ENCODE results near the gene NR2F1-AS1.

The NR2F1-AS1 gene

GRCh38 chr5:93384026-93384425 lies 197.0 kb downstream of the NR2F1-AS1 start:
- no peak for DNase-seq (ENCODE audit: low spot score)

GRCh38 chr5:93382188-93382825 lies 198.7 kb downstream of the NR2F1-AS1 start:
- no peak for DNase-seq (ENCODE audit: low spot score)

- no peak for DNase-seq (ENCODE audit: low spot score)
Measured at GRCh38 chr5:93381057-93381456, 200.0 kb downstream of the NR2F1-AS1 start.

DNA sequence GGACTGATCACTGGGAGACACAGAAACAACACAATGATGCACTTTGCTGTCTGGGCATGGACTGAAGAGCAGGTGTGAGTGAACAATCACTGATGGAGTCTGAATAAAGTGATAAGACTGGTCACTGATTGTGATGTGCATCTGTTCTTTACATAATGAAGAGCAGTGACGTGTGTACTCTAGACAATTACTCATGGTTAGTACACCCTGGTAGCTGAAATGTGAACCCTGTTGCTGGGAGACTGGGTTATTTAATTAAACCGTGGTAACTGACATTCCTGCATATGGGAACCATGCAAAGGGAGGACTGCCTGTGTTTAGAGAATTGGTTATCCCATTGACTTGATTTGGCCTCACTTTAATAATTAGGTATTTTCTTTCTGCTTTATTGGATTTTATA lies 202.9 kb downstream of the NR2F1-AS1 start:
- DNase-seq (ENCODE audit: low spot score) = no peak

- DNase-seq (ENCODE audit: low spot score) = no peak
Measured at GRCh38 chr5:93371893-93372292, 209.1 kb downstream of the NR2F1-AS1 start.

DNA sequence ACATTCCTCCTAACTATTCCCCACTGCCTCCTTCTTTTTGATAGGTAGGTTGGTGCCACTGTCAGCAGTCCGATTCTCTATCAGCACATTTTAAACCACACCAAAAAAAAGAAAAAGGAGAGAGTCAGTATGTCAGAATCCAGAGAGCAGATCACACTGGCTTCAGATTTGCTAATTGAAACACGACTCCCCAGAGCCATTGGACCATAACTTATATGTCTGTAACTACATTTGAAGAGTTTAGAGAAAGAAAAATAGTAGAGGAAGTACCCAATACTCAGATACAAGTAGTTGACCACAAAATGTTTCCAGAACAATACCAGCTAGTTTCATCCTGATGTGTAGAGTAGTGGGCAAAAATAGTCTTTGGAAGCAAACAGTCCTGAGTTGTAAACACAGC lies 216.6 kb downstream of the NR2F1-AS1 start:
- no peak for DNase-seq (ENCODE audit: low spot score)

- DNase-seq (ENCODE audit: low spot score) = no peak
Measured at GRCh38 chr5:93360436-93361088, 220.5 kb downstream of the NR2F1-AS1 start.

DNA sequence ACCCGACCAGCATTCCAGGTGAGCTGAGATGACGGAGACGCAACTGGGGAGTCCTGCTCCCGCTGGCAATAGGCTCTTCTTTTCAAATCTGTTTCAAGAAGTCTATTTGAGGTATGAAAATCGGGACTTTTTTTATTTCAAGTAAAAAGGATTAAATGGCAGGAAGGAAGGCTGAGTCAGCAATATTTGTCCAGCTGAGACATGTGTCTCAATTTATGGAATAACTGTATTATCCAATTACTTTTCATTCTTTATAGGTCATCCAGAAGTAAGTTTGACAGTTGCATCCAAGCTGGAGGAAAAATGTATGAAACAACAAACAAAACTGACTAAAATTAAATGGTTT lies 221.1 kb downstream of the NR2F1-AS1 start:
- DNase-seq (ENCODE audit: low spot score) = no peak

Data from putamen (tissue), 1 donor.